Esophagus squamous epithelium (tissue), 5 donors: Measurements from ENCODE around the gene DCTN3. TPM values are rescaled to one million over a fixed set of nuclear protein-coding genes. Genes with fewer than 3 reads are reported as not detected.

Source experiments
- DNase-seq: peaks from one replicate; lab custom pipeline; 2025; lab: John Stamatoyannopoulos, UW
- H3K27ac ChIP-seq, 4 donors: fragments of 200-600 bp; sonication (generic); one replicate each; pipeline ENCODE4 v1.5.1; 2016 to 2019; ENCODE audit warnings: mild to moderate bottlenecking in 1 of 4
- H3K27me3 ChIP-seq, 4 donors: fragments of 200-600 bp; sonication (generic); 1 replicate in 3 of 4; 2 replicates in 1 of 4; pipeline versions ENCODE4 v1.5.1 to v1.6.0; 2017 to 2021; ENCODE audit warnings: antibody characterized with exemption in 1 of 4
- H3K36me3 ChIP-seq, 3 donors: fragments of 200-600 bp; sonication (generic); one replicate each; pipeline ENCODE4 v1.5.1; 2016 to 2019
- H3K4me1 ChIP-seq, 3 donors: fragments of 200-600 bp; sonication (generic); one replicate each; pipeline ENCODE4 v1.5.1; 2017 to 2019
- H3K4me3 ChIP-seq, 4 donors: fragments of 200-600 bp; sonication (generic); 1 replicate in 3 of 4; 2 replicates in 1 of 4; pipeline ENCODE4 v1.5.1; 2016 to 2019; ENCODE audit warnings: mild to moderate bottlenecking in 2 of 4, moderate library complexity in 1 of 4
- H3K9me3 ChIP-seq, 3 donors: fragments of 200-600 bp; sonication (generic); one replicate each; pipeline ENCODE4 v1.5.1; 2016 to 2019
- POLR2A ChIP-seq, 4 donors: fragments of 450-650 bp; IDR thresholded peaks; one replicate each; pipeline ENCODE4 v1.6.1; 2017; ENCODE audit warnings: antibody characterized with exemption in 4 of 4, mild to moderate bottlenecking in 4 of 4, moderate library complexity in 3 of 4
- WGBS, 2 donors: methylation state at CpG; one replicate each; pipeline ENCODE4 v1.1.5; 2018; 5-methylcytosine and 5-hydroxymethylcytosine counted together
- intact Hi-C: fragments of 100-400 bp; cut with DNase I; formaldehyde crosslinking; loops from one replicate; pipeline ENCODE4 v1.15.0; 2022
- total RNA-seq, 4 donors: library from RNA; depleted of rRNA; stranded (reverse); fragments of >200 nt; gene quantifications; one replicate each; pipeline ENCODE4 v1.1.0, GENCODE V29; 2016
- TF ChIP-seq, protein P1 (sequence below), 6 experiments: fragments of 450-650 bp in 4 of 6; fragments of 200-600 bp in 2 of 6; sonication (generic) in 2 of 6; IDR thresholded peaks; one replicate each; pipeline ENCODE4 v1.5.1; 2016 to 2019; ENCODE audit warnings: antibody characterized with exemption in 6 of 6, mild to moderate bottlenecking in 4 of 6, moderate library complexity in 4 of 6
- donor health status: DM: yes; HTN: yes; CAD: no.

The DCTN3 gene
- total RNA-seq, 4 donors from 2014 or later = 67.1 to 136 (median 103) TPM

DNA sequence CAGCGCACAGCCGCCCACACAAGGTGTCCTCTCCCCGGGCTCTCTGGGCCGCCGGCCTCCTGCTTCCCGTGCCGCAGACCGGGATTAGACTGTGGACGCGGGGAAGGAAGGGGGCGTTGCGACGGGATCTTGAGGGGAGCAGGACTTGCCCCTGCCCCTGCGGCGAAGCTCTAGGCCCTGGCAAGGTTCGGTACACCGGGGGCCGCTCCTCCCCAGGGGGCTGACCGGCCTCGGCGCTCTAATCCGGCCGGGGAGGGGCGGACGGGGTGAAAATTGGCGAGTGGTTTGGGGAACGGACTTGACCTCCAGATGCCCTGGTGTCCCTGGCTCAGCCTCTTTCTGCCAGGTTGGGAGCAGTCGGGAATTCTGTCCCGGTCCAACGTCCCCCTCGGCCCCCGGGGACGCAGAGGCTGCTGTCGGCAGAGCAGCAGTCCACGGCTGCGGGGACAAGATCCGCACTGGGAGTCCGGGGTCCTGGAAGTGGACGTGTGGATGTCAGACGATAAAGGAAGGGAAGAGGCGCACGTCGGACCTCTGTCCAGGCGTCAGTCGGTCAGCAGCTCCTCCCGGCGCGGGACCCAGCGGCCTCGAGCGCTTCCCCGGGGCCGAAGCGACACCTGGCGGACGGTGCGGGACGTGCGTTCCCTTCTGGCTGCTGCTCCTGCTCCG is 28.9 kb downstream of the DCTN3 start:
- Histone ChIP-seq H3K27me3 (peaks cover 0 to 82% (median 2%) of the 10 kb centered on the region in 4 donors), H3K4me1 (peaks cover 29 to 64% (median 31%) of the 10 kb centered on the region in 3 donors), H3K27ac (peak overlapping the region in 3 of 4 donors; percentile 15 to 62 (median 55)), H3K36me3 (no peaks in the 10 kb centered on the region), H3K9me3 (no peaks in the 10 kb centered on the region), H3K4me3 (peak overlapping the region; percentile 28 to 73 (median 56))
- intact Hi-C loops = loop anchor here (5.0 kb wide), 1 partner anchor 149 kb away; no protein-coding TSS in a partner anchor
- TF ChIP-seq, protein P1, sequence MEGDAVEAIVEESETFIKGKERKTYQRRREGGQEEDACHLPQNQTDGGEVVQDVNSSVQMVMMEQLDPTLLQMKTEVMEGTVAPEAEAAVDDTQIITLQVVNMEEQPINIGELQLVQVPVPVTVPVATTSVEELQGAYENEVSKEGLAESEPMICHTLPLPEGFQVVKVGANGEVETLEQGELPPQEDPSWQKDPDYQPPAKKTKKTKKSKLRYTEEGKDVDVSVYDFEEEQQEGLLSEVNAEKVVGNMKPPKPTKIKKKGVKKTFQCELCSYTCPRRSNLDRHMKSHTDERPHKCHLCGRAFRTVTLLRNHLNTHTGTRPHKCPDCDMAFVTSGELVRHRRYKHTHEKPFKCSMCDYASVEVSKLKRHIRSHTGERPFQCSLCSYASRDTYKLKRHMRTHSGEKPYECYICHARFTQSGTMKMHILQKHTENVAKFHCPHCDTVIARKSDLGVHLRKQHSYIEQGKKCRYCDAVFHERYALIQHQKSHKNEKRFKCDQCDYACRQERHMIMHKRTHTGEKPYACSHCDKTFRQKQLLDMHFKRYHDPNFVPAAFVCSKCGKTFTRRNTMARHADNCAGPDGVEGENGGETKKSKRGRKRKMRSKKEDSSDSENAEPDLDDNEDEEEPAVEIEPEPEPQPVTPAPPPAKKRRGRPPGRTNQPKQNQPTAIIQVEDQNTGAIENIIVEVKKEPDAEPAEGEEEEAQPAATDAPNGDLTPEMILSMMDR (IDR thresholded peaks at IDR 0.05) = peak; percentile 81 to 91 (median 86)
- TF ChIP-seq POLR2A (IDR thresholded peaks at IDR 0.05) = no peak
- no peak for DNase-seq
- 8% methylated on average over 12 of the region's 60 CpGs; no CpG with 5 or more reads in 1 of the 2 donors for WGBS, 2 donors

DNA sequence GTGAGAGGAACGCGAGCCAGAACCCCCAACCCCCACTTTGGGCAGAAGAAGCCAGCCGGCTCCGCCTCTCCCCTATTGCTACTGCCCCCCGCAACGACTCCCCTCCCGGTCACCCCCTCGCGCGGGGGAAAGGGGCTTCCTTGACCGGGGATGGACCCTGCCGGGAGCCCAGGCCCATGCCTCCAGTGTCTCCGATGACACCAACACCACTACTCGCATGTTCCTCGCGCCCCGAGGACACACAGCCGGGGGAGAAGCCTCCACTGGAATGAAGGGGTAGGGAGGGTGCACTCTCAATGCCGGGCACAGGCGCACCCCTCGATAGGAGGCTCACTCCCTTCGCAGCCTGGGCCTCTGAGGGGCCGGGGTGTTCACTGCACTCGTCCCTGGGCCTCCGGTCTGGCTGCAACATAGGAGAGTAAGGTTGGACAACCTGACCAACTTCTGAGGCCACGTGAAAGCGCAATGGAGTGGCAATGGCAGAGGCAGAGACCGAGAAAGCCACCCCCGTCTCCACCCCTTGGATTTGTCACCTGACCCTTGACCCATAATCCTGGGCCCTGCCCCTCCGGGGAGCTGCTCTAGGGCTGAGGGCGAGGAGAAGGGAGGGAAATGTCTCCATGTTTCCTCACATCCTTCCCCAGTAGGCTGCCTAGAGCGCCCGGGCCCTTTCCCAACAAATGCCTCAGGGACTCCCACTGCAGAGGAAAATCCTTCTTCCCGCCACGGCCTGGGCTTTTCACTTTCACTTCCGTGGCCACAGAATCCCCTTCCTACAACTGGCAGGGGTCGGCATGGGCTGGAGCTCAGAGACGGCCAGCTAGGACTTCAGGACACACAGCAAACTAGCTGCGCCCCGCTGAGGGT is 29.7 kb downstream of the DCTN3 start:
- peaks cover 0 to 90% (median 5%) of the 10 kb centered on the region in 4 donors for H3K27me3 ChIP-seq
- WGBS, 2 donors = 0 to 17% methylated on average over 2 to 10 of the region's 40 CpGs
- peaks cover 29 to 64% (median 31%) of the 10 kb centered on the region in 3 donors for H3K4me1 ChIP-seq
- no peaks in the 10 kb centered on the region for H3K9me3 ChIP-seq
- no peak for TF ChIP-seq POLR2A (IDR thresholded peaks at IDR 0.05)
- TF ChIP-seq, protein P1 (IDR thresholded peaks at IDR 0.05) = no peak
- H3K27ac ChIP-seq = peak overlapping the region in 3 of 4 donors; percentile 15 to 62 (median 55)
- peak overlapping the region; percentile 43 to 73 (median 56) for H3K4me3 ChIP-seq
- intact Hi-C loops = loop anchor here (5.0 kb wide), 1 partner anchor 148 kb away; no protein-coding TSS in a partner anchor
- H3K36me3 ChIP-seq = no peaks in the 10 kb centered on the region
- no peak for DNase-seq

DNA sequence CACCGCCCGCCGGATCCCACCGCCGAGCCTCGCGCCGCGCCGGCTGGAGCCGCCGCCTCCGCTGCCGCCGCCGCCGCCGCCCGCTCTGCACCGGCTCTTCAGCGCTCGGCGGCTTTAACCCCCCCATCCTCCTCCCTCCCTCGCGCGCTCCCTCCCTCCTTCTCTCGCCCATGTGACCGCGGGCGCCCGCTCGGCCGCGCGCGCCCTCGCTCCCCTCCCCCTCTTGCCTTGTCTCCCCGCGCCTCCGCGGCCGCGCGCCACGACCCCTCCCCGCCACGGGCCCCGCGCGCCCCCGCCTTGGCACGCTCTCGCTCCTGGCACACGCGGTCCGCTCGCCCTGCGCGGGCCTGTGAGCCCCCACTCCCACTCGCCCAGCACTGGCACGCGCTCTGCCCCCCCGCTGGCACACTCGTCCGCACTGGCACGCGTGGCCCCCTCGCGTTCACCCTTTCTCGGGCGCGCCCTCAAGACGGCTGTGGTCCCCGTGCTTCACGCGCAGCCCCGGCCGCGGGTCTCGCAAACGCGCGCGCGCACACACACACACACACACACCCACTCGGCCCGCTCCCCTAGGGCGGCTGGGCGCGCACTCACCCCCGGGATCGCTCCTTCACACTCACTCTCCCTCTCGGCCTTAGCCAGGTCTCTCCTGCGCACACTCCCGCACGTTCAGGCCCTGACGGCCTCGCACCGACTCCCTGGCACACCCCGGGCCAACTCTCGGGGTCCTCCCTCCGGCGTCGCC is 30.5 kb downstream of the DCTN3 start, which contains the start of gene CNTFR:
CNTFR (minus strand) TSS at position 89 of the 745 bp plus-strand sequence. CDS start 20,743 bp downstream, outside the sequence.
- intact Hi-C loops = loop anchor here (5.0 to 10.0 kb wide), 3 partner anchors 85 to 185 kb away; no protein-coding TSS in a partner anchor
- WGBS, 2 donors = 1% methylated on average over 21 to 40 of the region's 104 CpGs
- peak within 1 kb of the TSS in 2 of 4 donors; percentile 55 to 62 for H3K27ac ChIP-seq
- H3K9me3 ChIP-seq = no peaks in the 10 kb centered on the region
- peaks cover 29 to 64% (median 31%) of the 10 kb centered on the region in 3 donors for H3K4me1 ChIP-seq
- no peak for DNase-seq
- peaks cover 0 to 98% (median 5%) of the 10 kb centered on the region in 4 donors for H3K27me3 ChIP-seq
- TF ChIP-seq, protein P1 (IDR thresholded peaks at IDR 0.05) = no peak
- no peak for TF ChIP-seq POLR2A (IDR thresholded peaks at IDR 0.05)
- H3K4me3 ChIP-seq = peak within 1 kb of the TSS; percentile 43 to 73 (median 56)
- H3K36me3 ChIP-seq = no peaks in the 10 kb centered on the region

DNA sequence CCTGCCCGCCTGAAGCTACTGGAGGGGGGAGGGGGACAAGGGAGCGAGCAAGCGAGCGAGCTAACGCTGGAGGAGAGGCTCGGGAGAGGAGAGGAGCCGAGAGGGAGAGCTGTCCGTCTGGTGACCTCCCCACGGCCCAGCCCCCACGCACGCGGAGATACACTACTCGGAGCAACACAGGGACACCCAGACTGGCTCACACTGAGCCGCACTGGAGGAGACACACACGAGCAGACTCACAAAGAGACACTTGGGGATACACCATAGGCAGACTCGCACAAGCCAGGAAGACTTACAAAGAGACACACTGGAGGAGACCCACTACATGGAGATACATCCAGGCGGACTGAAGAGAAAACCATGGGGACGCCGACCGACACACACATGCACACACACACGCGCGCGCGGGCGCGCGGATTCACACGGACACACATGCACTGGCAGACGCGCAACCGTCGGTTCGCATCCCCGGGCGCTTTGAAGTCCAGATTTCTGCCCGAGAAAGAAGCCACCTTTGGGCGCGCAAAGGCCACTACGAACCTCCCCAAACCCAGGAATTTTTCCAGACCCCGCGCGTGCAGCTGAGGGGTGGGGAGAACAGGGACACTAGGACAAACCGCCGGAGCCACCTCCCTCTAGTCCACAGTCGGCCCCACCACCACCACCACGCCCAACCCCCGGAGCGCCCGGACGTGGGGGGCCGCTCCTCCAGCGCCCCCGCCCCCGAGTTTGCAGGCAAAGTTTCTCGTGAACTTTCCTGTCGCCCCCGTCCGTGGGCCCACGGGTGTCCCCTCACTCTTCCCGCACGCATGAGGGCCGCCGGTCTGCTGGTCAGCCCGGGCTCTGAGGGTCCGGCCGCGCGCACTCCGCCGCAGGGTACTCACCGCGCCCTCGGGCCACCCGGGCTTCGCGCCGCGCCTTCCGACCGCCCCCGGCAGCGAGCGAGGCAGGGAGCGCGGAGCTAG is 31.3 kb downstream of the DCTN3 start:
- H3K36me3 ChIP-seq = no peaks in the 10 kb centered on the region
- TF ChIP-seq POLR2A (IDR thresholded peaks at IDR 0.05) = no peak
- TF ChIP-seq, protein P1 (IDR thresholded peaks at IDR 0.05) = no peak
- WGBS, 2 donors = 6% methylated on average over 14 to 16 of the region's 86 CpGs
- no peaks in the 10 kb centered on the region for H3K9me3 ChIP-seq
- intact Hi-C loops = loop anchor here (10.0 kb wide), 2 partner anchors 84 to 184 kb away; no protein-coding TSS in a partner anchor
- H3K4me3 ChIP-seq = peak overlapping the region; percentile 43 to 73 (median 56)
- H3K4me1 ChIP-seq = peaks cover 29 to 58% (median 31%) of the 10 kb centered on the region in 3 donors
- peaks cover 0 to 100% (median 5%) of the 10 kb centered on the region in 4 donors for H3K27me3 ChIP-seq
- no peak overlapping the region for H3K27ac ChIP-seq
- DNase-seq = no peak
